Measurements from ENCODE around the gene ZNF324.
A peak's percentile ranks its signal among the peaks of the same experiment; 100 is the strongest.

The ZNF324 gene

DNA sequence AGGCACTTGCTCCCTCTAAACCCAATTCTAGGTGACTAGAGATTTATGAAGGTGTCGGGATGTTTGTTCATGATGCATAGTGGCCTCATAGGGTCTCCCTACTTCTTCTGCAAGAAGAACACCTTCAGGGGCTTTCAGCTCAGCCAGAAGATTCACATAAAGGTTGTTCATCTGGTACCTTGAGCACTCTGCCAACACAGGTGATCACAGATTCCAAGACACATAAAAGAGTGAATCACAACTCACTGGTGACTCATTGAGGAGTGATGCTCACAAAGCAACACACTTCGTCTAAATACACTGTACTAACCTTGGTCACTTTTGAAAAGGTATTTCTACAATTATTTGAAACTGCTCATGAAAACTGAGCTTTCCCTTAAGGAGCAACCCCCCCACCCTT, 6.8 kb upstream of the ZNF324 start:
- Histone ChIP-seq H3K36me3 (ENCODE audit: insufficient read depth, low read length) (peaks cover 24% of the 10 kb centered on the region), H3K27me3 (ENCODE audit: insufficient read depth, low read length) (no peaks in the 10 kb centered on the region), H3K9me2 (ENCODE audit: low read depth, low read length) (no peaks in the 10 kb centered on the region), H3K79me2 (ENCODE audit: insufficient read depth, low read length) (no peaks in the 10 kb centered on the region), H3K4me1 (ENCODE audit: insufficient read depth, low read length, severe bottlenecking) (peaks cover 8% of the 10 kb centered on the region), H3K4me3 (ENCODE audit: low read depth, low read length, poor library complexity, severe bottlenecking) (no peak overlapping the region), H4K20me1 (ENCODE audit: insufficient read depth, low read length) (no peaks in the 10 kb centered on the region), H3F3A (ENCODE audit: insufficient read depth, low read length) (no peaks in the 10 kb centered on the region; the same call in 1 of the 2 replicates), H3K9me3 (ENCODE audit: low read length) (no peaks in the 10 kb centered on the region), H3K27ac (ENCODE audit: low read depth, low read length, poor library complexity, severe bottlenecking) (no peak overlapping the region), H2AFZ (ENCODE audit: low read length) (no peak overlapping the region), H3K4me2 (ENCODE audit: low read length) (no peak overlapping the region), H3K9ac (ENCODE audit: low read length) (no peak overlapping the region)
- no peak for TF ChIP-seq EZH2 (IDR thresholded peaks at IDR 0.05; ENCODE audit: borderline replicate concordance, low read length)
- TF ChIP-seq, protein P1, sequence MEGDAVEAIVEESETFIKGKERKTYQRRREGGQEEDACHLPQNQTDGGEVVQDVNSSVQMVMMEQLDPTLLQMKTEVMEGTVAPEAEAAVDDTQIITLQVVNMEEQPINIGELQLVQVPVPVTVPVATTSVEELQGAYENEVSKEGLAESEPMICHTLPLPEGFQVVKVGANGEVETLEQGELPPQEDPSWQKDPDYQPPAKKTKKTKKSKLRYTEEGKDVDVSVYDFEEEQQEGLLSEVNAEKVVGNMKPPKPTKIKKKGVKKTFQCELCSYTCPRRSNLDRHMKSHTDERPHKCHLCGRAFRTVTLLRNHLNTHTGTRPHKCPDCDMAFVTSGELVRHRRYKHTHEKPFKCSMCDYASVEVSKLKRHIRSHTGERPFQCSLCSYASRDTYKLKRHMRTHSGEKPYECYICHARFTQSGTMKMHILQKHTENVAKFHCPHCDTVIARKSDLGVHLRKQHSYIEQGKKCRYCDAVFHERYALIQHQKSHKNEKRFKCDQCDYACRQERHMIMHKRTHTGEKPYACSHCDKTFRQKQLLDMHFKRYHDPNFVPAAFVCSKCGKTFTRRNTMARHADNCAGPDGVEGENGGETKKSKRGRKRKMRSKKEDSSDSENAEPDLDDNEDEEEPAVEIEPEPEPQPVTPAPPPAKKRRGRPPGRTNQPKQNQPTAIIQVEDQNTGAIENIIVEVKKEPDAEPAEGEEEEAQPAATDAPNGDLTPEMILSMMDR (IDR thresholded peaks at IDR 0.05; ENCODE audit: low read length) = no peak

DNA sequence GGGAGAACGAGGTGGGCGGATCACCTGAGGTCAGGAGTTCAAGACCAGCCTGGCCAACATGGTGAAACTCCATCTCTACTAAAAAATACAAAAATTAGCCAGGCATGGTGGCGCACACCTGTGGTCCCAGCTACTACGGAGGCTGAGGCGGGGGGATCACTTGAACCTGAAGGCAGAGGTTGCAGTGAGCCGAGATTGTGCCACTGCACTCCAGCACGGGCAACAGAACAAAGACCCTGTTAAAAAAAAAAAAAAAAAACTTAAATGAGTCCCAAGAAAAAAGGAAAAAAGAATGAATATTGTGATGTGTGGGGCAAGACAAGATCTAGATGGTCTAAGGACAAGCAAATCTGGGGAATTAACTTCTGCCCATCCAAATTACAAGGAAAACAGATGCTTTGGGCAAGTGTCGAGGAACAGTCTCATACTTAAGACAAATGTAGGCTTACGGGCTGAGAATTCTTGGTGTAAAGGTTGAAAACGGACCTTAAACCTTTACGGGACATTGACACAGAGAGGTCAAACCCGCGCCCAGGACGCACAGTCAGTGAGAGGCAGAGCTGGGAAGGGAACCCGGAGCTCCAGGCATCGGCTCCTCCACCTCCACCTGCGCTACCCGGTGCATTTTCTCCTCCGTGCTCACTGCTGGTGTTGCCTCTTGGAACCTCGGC, 656 bp upstream of the ZNF324 start:
- Histone ChIP-seq H3K9me2 (ENCODE audit: low read depth, low read length) (no peaks in the 10 kb centered on the region), H3K27me3 (ENCODE audit: insufficient read depth, low read length) (no peaks in the 10 kb centered on the region), H2AFZ (ENCODE audit: low read length) (0 out of 2 replicates have a peak overlapping the region, but pooled peaks have one; percentile 22), H3K4me1 (ENCODE audit: insufficient read depth, low read length, severe bottlenecking) (peaks cover 22% of the 10 kb centered on the region), H3F3A (ENCODE audit: insufficient read depth, low read length) (no peaks in the 10 kb centered on the region; the same call in 1 of the 2 replicates), H3K36me3 (ENCODE audit: insufficient read depth, low read length) (peaks cover 18% of the 10 kb centered on the region), H3K4me2 (ENCODE audit: low read length) (peak overlapping the region; percentile 78), H4K20me1 (ENCODE audit: insufficient read depth, low read length) (no peaks in the 10 kb centered on the region), H3K4me3 (ENCODE audit: low read depth, low read length, poor library complexity, severe bottlenecking) (peak overlapping the region; percentile 79), H3K79me2 (ENCODE audit: insufficient read depth, low read length) (no peaks in the 10 kb centered on the region; the same call in 1 of the 2 replicates), H3K27ac (ENCODE audit: low read depth, low read length, poor library complexity, severe bottlenecking) (no peak overlapping the region), H3K9ac (ENCODE audit: low read length) (peak overlapping the region; percentile 52; the same call in 1 of the 2 replicates), H3K9me3 (ENCODE audit: low read length) (no peaks in the 10 kb centered on the region)
- no peak for TF ChIP-seq EZH2 (IDR thresholded peaks at IDR 0.05; ENCODE audit: borderline replicate concordance, low read length)
- TF ChIP-seq, protein P1 (IDR thresholded peaks at IDR 0.05; ENCODE audit: low read length) = no peak

DNA sequence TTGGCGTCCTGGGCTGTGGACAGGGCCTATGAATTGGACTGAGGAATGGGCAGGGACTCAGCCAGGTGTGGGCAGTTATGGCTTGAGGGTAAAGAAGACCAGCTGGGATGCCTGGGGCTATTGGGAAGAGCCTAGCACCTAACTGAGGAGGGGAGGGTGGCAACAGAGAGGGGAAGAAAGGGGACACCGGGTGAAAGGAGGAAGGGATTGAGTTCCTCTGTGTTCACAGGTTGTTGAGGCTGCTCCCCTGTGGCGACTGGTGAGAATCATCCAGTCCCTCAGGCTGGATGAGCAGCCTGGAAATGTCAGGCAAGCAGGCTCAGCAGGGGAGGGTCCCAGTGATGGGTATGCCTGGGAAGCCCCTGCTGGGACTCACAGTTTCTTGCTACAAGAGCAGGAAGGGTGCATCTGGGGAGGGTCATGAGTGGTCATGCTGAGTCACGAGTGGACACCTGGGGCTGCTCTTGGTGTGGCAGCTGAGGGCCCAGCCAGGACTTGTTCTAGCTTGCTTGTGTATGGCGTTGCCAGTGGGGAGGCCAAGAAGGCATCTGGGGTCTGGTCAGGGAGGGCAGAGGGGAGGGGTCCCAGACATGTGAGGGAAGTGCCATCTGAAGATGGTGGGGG, 1.4 kb downstream of the ZNF324 start:
- no peaks in the 10 kb centered on the region for H3K9me3 ChIP-seq (ENCODE audit: low read length)
- H3K4me3 ChIP-seq (ENCODE audit: low read depth, low read length, poor library complexity, severe bottlenecking) = peak overlapping the region; percentile 79
- H4K20me1 ChIP-seq (ENCODE audit: insufficient read depth, low read length) = no peaks in the 10 kb centered on the region
- peak overlapping the region; percentile 78 for H3K4me2 ChIP-seq (ENCODE audit: low read length)
- H3K9ac ChIP-seq (ENCODE audit: low read length) = peak overlapping the region; percentile 50; the same call in 1 of the 2 replicates
- H3K27ac ChIP-seq (ENCODE audit: low read depth, low read length, poor library complexity, severe bottlenecking) = no peak overlapping the region
- H3K4me1 ChIP-seq (ENCODE audit: insufficient read depth, low read length, severe bottlenecking) = peaks cover 22% of the 10 kb centered on the region
- H3K27me3 ChIP-seq (ENCODE audit: insufficient read depth, low read length) = no peaks in the 10 kb centered on the region
- TF ChIP-seq, protein P1 (IDR thresholded peaks at IDR 0.05; ENCODE audit: low read length) = no peak
- TF ChIP-seq EZH2 (IDR thresholded peaks at IDR 0.05; ENCODE audit: borderline replicate concordance, low read length) = no peak
- no peak overlapping the region for H2AFZ ChIP-seq (ENCODE audit: low read length)
- peaks cover 36% of the 10 kb centered on the region for H3K36me3 ChIP-seq (ENCODE audit: insufficient read depth, low read length)
- H3K9me2 ChIP-seq (ENCODE audit: low read depth, low read length) = no peaks in the 10 kb centered on the region
- no peaks in the 10 kb centered on the region; the same call in 1 of the 2 replicates for H3K79me2 ChIP-seq (ENCODE audit: insufficient read depth, low read length)
- no peaks in the 10 kb centered on the region for H3F3A ChIP-seq (ENCODE audit: insufficient read depth, low read length)

Data from OCI-LY1 (cell line).